ENCODE measurements around the gene MEG3. TPM values are rescaled to one million over a fixed set of nuclear protein-coding genes. Genes with fewer than 3 reads are reported as not detected.

The MEG3 gene
- total RNA-seq, 4 donors from 2014 or later: 1.2 to 18.9 (median 3.5) TPM

- WGBS, 2 donors: 86% methylated on average over 24 of the region's 24 CpGs; no CpG with 5 or more reads in 1 of the 2 donors
- no peak overlapping the region for H3K27ac ChIP-seq
Measured at GRCh38 chr14:100835548-100836310, 9.8 kb downstream of the MEG3 start.

GRCh38 chr14:100836311-100836805, 10.4 kb downstream of the MEG3 start:
- intact Hi-C loops (cut with DNase I): no loop called here
- Histone ChIP-seq H3K27ac (no peak overlapping the region), H3K4me1 (no peaks in the 10 kb centered on the region), H3K36me3 (no peaks in the 10 kb centered on the region), H3K4me3 (no peak overlapping the region), H3K27me3 (peaks cover 0 to 34% (median 0%) of the 10 kb centered on the region in 4 donors), H3K9me3 (no peaks in the 10 kb centered on the region)
- WGBS, 2 donors: 72 to 100% methylated on average over 3 to 11 of the region's 12 CpGs
- TF ChIP-seq CTCF (IDR thresholded peaks at IDR 0.05) (no peak), POLR2A (IDR thresholded peaks at IDR 0.05) (no peak)
- no peak for DNase-seq

More at GRCh38 chr14:100835548-100836310, 9.8 kb downstream of the MEG3 start:
- intact Hi-C loops (cut with DNase I): no loop called here
- Histone ChIP-seq H3K4me3 (no peak overlapping the region), H3K4me1 (peaks cover 0 to 3% (median 0%) of the 10 kb centered on the region in 3 donors), H3K9me3 (no peaks in the 10 kb centered on the region), H3K27me3 (peaks cover 0 to 34% (median 0%) of the 10 kb centered on the region in 4 donors), H3K36me3 (no peaks in the 10 kb centered on the region)
- DNase-seq: no peak
- TF ChIP-seq CTCF (IDR thresholded peaks at IDR 0.05): no peak
- no peak for TF ChIP-seq POLR2A (IDR thresholded peaks at IDR 0.05)

GRCh38 chr14:100836941-100837804, 11.3 kb downstream of the MEG3 start:
- H3K27ac ChIP-seq: peak overlapping the region in 1 of 4 donors; percentile 6
- TF ChIP-seq POLR2A (IDR thresholded peaks at IDR 0.05) (no peak), CTCF (IDR thresholded peaks at IDR 0.05) (no peak)
- intact Hi-C loops (cut with DNase I): no loop called here
- no peaks in the 10 kb centered on the region for H3K4me1 ChIP-seq
- 40 to 69% methylated on average over 8 to 15 of the region's 26 CpGs for WGBS, 2 donors
- peaks cover 0 to 28% (median 0%) of the 10 kb centered on the region in 4 donors for H3K27me3 ChIP-seq
- H3K4me3 ChIP-seq: no peak overlapping the region
- no peaks in the 10 kb centered on the region for H3K36me3 ChIP-seq
- H3K9me3 ChIP-seq: no peaks in the 10 kb centered on the region
- DNase-seq: no peak

GRCh38 chr14:100837805-100838350, 12.0 kb downstream of the MEG3 start:
- no peaks in the 10 kb centered on the region for H3K36me3 ChIP-seq
- H3K9me3 ChIP-seq: no peaks in the 10 kb centered on the region
- intact Hi-C loops (cut with DNase I): no loop called here
- peaks cover 0 to 3% (median 0%) of the 10 kb centered on the region in 3 donors for H3K4me1 ChIP-seq
- no peak overlapping the region for H3K4me3 ChIP-seq
- WGBS, 2 donors: 84 to 91% methylated on average over 3 to 7 of the region's 8 CpGs
- peaks cover 0 to 23% (median 0%) of the 10 kb centered on the region in 4 donors for H3K27me3 ChIP-seq
- TF ChIP-seq CTCF (IDR thresholded peaks at IDR 0.05) (no peak), POLR2A (IDR thresholded peaks at IDR 0.05) (no peak)
- no peak overlapping the region for H3K27ac ChIP-seq
- DNase-seq: no peak

All from esophagus squamous epithelium (tissue), 5 donors.